Lung (tissue), 12 donors: Measurements from ENCODE around the gene NRIP1. TPM values are rescaled to one million over a fixed set of nuclear protein-coding genes. Genes with fewer than 3 reads are reported as not detected.
A peak's percentile ranks its signal among the peaks of the same experiment; 100 is the strongest.

Experiments
- ATAC-seq: fragments of 200-7000 bp; cut with Tn5 transposase; one replicate; pipeline ENCODE4 v1.9.1; 2020; ENCODE audit warnings: moderate number of reproducible peaks; ENCODE audit not compliant: insufficient read depth, low FRiP score
- DNase-seq, 3 donors: peaks; one replicate each; pipeline ENCODE4 v3.0.0-alpha.2; 2013 to 2017
- H3K27ac ChIP-seq, 2 donors: one replicate each; pipeline ENCODE4 v1.5.1; 2013; ENCODE audit warnings: mild to moderate bottlenecking in 2 of 2, moderate library complexity in 2 of 2, control low read depth in 1 of 2, inconsistent platforms in 1 of 2, low read depth in 1 of 2, low read length in 1 of 2
- H3K27me3 ChIP-seq, 3 donors: one replicate each; pipeline ENCODE4 v1.5.1; 2013; ENCODE audit warnings: low read length in 2 of 3; ENCODE audit not compliant: control insufficient read depth in 3 of 3, insufficient read depth in 3 of 3
- H3K36me3 ChIP-seq, 4 donors: one replicate each; pipeline ENCODE4 v1.5.1; 2013; ENCODE audit warnings: low read length in 4 of 4, mild to moderate bottlenecking in 1 of 4, moderate library complexity in 1 of 4; ENCODE audit not compliant: control insufficient read depth in 4 of 4, insufficient read depth in 4 of 4
- H3K4me1 ChIP-seq, 5 donors: one replicate each; pipeline ENCODE4 v1.5.1; 2013; ENCODE audit warnings: low read length in 5 of 5, mild to moderate bottlenecking in 2 of 5, moderate library complexity in 1 of 5; ENCODE audit not compliant: control insufficient read depth in 5 of 5, insufficient read depth in 5 of 5
- H3K4me3 ChIP-seq: one replicate; pipeline ENCODE4 v1.5.1; 2013; ENCODE audit warnings: mild to moderate bottlenecking, control low read depth, moderate library complexity
- H3K9ac ChIP-seq, 2 donors: one replicate each; pipeline ENCODE4 v1.5.1; 2013; ENCODE audit warnings: low read length in 2 of 2, control low read depth in 1 of 2; ENCODE audit not compliant: insufficient read depth in 1 of 2
- H3K9me3 ChIP-seq, 4 donors: one replicate each; pipeline ENCODE4 v1.5.1; 2013; ENCODE audit warnings: low read length in 3 of 4, mild to moderate bottlenecking in 1 of 4, moderate library complexity in 1 of 4; ENCODE audit not compliant: control insufficient read depth in 4 of 4, insufficient read depth in 3 of 4
- CTCF ChIP-seq: IDR thresholded peaks from 2 replicates; pipeline ENCODE4 v1.5.1; 2012; ENCODE audit warnings: mild to moderate bottlenecking; ENCODE audit errors: control extremely low read depth, extremely low read depth
- WGBS, 2 donors: extraction: QIAGEN DNeasy Blood & Tissue Kit; methylation state at CpG; one replicate each; pipeline ENCODE4 v1.1.7; 2013; 5-methylcytosine and 5-hydroxymethylcytosine counted together
- polyA plus RNA-seq, 2 donors: library from polyadenylated mRNA; stranded (reverse); fragments of 200-250 nt; gene quantifications; one replicate each; pipeline ENCODE4 v1.2.1, GENCODE V29; 2013
- total RNA-seq, 2 donors: library from RNA; depleted of rRNA in 1 of 2; stranded (reverse); fragments of >200 nt in 1 of 2; gene quantifications; one replicate each; pipeline ENCODE4 v1.2.1, GENCODE V29; 2014 to 2021
- donor health status: control.
- donor health status: control.
- donor health status: Bipolar disorder and iron deficiency.
- donor health status: healthy.
- donor health status: DM: yes; HTN: yes; CAD: no.

Gene NRIP1
- total and polyA plus RNA-seq, 4 donors: 5.9 to 35.5 (median 18.3) TPM

- no peaks in the 10 kb centered on the region for H3K9me3 ChIP-seq
- no peaks in the 10 kb centered on the region for H3K36me3 ChIP-seq
- H3K9ac ChIP-seq: no peak overlapping the region
- no peak for TF ChIP-seq CTCF
- H3K4me3 ChIP-seq: no peak overlapping the region
- H3K27ac ChIP-seq: no peak overlapping the region
- peaks cover 0 to 11% (median 2%) of the 10 kb centered on the region in 5 donors for H3K4me1 ChIP-seq
- DNase-seq: peak in 2 of 3 donors; percentile 78 to 84
- no peaks in the 10 kb centered on the region for H3K27me3 ChIP-seq
- no peak for ATAC-seq
- WGBS, 2 donors: 25 to 28% methylated on average over 3 of the region's 3 CpGs
These were observed 36.6 kb downstream of the NRIP1 start for GRCh38 chr21:15028186-15028585.

GRCh38 chr21:15027056-15027455, 37.7 kb downstream of the NRIP1 start:
- Histone ChIP-seq H3K9ac (no peak overlapping the region), H3K4me3 (no peak overlapping the region), H3K27me3 (no peaks in the 10 kb centered on the region), H3K9me3 (no peaks in the 10 kb centered on the region), H3K36me3 (no peaks in the 10 kb centered on the region), H3K4me1 (peaks cover 0 to 11% (median 2%) of the 10 kb centered on the region in 5 donors), H3K27ac (no peak overlapping the region)
- WGBS, 2 donors: 81 to 83% methylated on average over 5 of the region's 5 CpGs
- DNase-seq: no peak
- TF ChIP-seq CTCF: no peak
- ATAC-seq: no peak

GRCh38 chr21:15026370-15026769, 38.4 kb downstream of the NRIP1 start:
- Histone ChIP-seq H3K4me1 (peaks cover 0 to 11% (median 2%) of the 10 kb centered on the region in 5 donors), H3K4me3 (no peak overlapping the region), H3K36me3 (no peaks in the 10 kb centered on the region), H3K27me3 (no peaks in the 10 kb centered on the region), H3K27ac (no peak overlapping the region), H3K9ac (no peak overlapping the region), H3K9me3 (no peaks in the 10 kb centered on the region)
- DNase-seq (no peak), ATAC-seq (no peak)
- 79 to 84% methylated on average over 2 of the region's 2 CpGs for WGBS, 2 donors
- no peak for TF ChIP-seq CTCF

DNA sequence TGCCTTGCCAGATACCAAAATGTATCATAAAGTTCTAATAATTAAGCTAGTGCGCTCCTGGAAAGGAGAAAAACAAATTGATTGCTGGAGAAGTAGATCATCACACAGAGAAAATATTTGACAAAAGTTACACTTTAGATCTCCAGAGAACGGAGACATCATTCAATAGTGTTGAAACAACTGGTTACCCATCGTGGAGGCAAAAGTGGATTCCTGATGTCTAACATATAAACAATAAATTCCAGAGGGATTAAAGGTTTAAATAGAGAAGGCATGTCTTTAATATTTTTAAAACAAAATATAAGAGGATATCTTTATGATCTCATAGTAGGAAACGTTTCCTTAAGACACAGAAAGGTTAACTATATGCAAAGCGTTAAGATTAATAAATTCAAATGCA, 41.0 kb downstream of the NRIP1 start:
- H3K36me3 ChIP-seq: no peaks in the 10 kb centered on the region
- no peak overlapping the region for H3K27ac ChIP-seq
- ATAC-seq (no peak), DNase-seq (no peak)
- TF ChIP-seq CTCF: no peak
- 86% methylated on average over 5 of the region's 5 CpGs for WGBS, 2 donors
- H3K9me3 ChIP-seq: no peaks in the 10 kb centered on the region
- peaks cover 0 to 11% (median 0%) of the 10 kb centered on the region in 5 donors for H3K4me1 ChIP-seq
- no peaks in the 10 kb centered on the region for H3K27me3 ChIP-seq
- H3K4me3 ChIP-seq: no peak overlapping the region
- H3K9ac ChIP-seq: no peak overlapping the region
